ENCODE data around the gene FERD3L.

GRCh38 chr7:19118636-19119371 is 26.4 kb downstream of the FERD3L start:
- TF ChIP-seq EZH2 (IDR thresholded peaks at IDR 0.05; ENCODE audit: insufficient read depth, poor library complexity, severe bottlenecking) = no peak
- no peak for TF ChIP-seq EZH2phosphoT487 (IDR thresholded peaks at IDR 0.05; ENCODE audit: insufficient read depth, low read depth)

All from GM23248 (cell line).